H1 (cell line): Measurements from ENCODE around the gene LTO1. TPM values are rescaled to one million over a fixed set of nuclear protein-coding genes. Genes with fewer than 3 reads are reported as not detected.

Experiments
- MAFK ChIP-seq: IDR thresholded peaks from 2 replicates; pipeline ENCODE4 v1.6.1; 2012; ENCODE audit warnings: low read depth, mild to moderate bottlenecking, improper control_type of control experiment, low read length
- RXRA ChIP-seq: IDR thresholded peaks from 2 replicates; pipeline ENCODE4 v1.6.1; 2011; ENCODE audit warnings: low read depth, mild to moderate bottlenecking, low read length, moderate library complexity; ENCODE audit not compliant: insufficient read depth
- SIRT6 ChIP-seq: IDR thresholded peaks from one replicate; pipeline ENCODE4 v1.7.1; 2012; ENCODE audit warnings: low read length, inconsistent platforms
- TBP ChIP-seq: IDR thresholded peaks from 2 replicates; pipeline ENCODE4 v1.6.1; 2011; ENCODE audit warnings: low read depth, low read length, improper control_type of control experiment
- YY1 ChIP-seq: IDR thresholded peaks from 2 replicates; pipeline ENCODE4 v1.6.1; 2011; ENCODE audit warnings: low read depth, mild to moderate bottlenecking, low read length
- polyA plus RNA-seq, 7 experiments: library from polyadenylated mRNA; depleted of rRNA in 3 of 7; stranded (reverse) in 5 of 7; unstranded in 2 of 7; fragments of >200 nt in 5 of 7; fragments of 200-250 nt in 2 of 7; gene quantifications; 1 replicate in 5 of 7; 2 replicates in 1 of 7; 4 replicates in 1 of 7; pipeline versions ENCODE4 v1.2.1 to v1.2.3, GENCODE V29; 2011 to 2013; ENCODE audit warnings: missing spikeins in 2 of 7, mixed read lengths in 2 of 7
- total RNA-seq: library from RNA; stranded (reverse); fragmentation: NEBNext Ultra II Directional; extraction: Animal tissue kit (Norgen Biotek cat#: 25700); gene quantifications from 2 replicates; pipeline ENCODE4 v1.2.1, GENCODE V29; 2021

The LTO1 gene
- total and polyA plus RNA-seq, 2 of the 8 experiments (the other 6 are each of a cell fraction or from before 2014, with no cell fraction given), result 15.4 to 21.3 TPM

GRCh38 chr11:69639831-69640230, 35.3 kb downstream of the LTO1 start (continued):
- TF ChIP-seq SIRT6, result no peak
- no peak for TF ChIP-seq TBP
- no peak for TF ChIP-seq YY1
- no peak for TF ChIP-seq RXRA
- TF ChIP-seq MAFK, result no peak
